HG02623 (cell line): ENCODE measurements around the gene TCL1A.
"Not testable (repeated sequence)": the region's sequence is repeated elsewhere in the genome, so short reads cannot be mapped to it uniquely, and the experiment has no call there.

Source experiments
- ATAC-seq: cut with Tn5 transposase; IDR thresholded peaks from one replicate; pipeline ENCODE4 v1.9.1; 2021; ENCODE audit warnings: moderate library complexity; ENCODE audit not compliant: unreplicated experiment

TCL1A gene, protein sequence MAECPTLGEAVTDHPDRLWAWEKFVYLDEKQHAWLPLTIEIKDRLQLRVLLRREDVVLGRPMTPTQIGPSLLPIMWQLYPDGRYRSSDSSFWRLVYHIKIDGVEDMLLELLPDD

GRCh38 chr14:95713596-95714371 lies at the start of gene TCL1A:
TCL1A (minus strand) TSS chr14:95714125; CDS start chr14:95714066, 59 bp downstream.
- ATAC-seq, result peak; percentile 85

- ATAC-seq, result not testable (repeated sequence)
Measured at GRCh38 chr14:95763032-95763431, 49.1 kb upstream of the TCL1A start.

DNA sequence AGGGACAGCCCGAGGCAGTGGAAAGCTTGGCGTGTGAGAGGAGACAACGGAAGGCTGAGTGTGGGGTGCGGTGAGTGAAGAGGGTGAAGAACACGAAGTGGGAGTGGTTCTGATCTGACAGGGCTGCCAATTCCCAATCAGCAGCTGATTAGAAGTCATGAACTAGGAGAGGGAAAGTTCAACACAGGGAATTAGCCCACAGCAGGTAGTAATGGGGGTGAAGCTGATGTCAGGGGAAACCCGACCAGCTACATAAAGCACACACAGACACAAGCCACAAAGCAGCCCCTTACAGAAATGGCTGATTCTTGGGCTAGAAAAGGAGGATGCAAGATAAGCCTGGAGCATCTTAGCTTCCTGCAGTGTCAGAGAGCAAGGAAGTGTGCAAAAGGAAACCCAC lies 47.5 kb upstream of the TCL1A start:
- no peak for ATAC-seq

GRCh38 chr14:95760596-95760995 lies 46.7 kb upstream of the TCL1A start:
- no peak for ATAC-seq

- no peak for ATAC-seq
Measured at GRCh38 chr14:95759941-95760340, 46.0 kb upstream of the TCL1A start.

DNA sequence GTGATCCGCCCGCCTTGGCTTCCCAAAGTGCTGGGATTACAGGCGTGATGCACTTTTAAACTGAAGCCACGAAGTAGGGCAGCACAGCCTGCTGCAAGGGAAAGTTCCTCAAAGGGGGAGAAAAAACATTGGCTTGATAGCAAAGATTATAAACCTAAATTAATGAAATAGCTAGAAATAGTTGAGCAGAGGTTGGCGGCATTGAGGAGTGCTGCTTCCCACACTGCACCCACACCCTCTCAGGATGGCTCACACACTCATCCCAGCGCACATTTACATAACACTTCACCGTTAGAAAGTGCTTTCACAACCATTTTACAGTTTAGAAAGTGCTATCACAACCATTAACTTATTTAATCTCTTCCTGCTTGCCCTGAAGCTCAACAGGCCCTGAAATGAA lies 44.4 kb upstream of the TCL1A start:
- ATAC-seq, result no peak

GRCh38 chr14:95756751-95757150 lies 42.8 kb upstream of the TCL1A start:
- no peak for ATAC-seq

GRCh38 chr14:95756127-95756526 lies 42.2 kb upstream of the TCL1A start:
- no peak for ATAC-seq

DNA sequence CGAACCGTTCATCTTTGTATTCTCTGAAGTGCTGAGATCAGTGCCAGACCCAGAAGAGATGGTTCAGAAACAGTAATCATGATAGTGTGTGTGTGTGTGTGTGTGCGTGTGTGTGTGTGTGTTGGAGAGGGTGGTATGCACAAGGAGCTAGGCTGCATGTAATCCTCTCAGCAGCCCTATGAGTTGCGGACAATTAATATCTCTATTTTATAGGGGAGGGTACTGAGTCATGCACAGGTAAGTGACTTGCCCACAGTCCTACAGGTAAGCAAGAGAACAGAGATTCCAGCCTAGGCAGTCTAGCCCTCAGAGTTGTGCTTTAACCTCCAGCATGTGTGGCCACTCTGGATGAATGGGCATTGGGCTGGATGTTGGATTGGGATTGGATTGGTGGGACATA lies 27.9 kb upstream of the TCL1A start:
- no peak for ATAC-seq

GRCh38 chr14:95741038-95741490 lies 27.1 kb upstream of the TCL1A start:
- no peak for ATAC-seq

DNA sequence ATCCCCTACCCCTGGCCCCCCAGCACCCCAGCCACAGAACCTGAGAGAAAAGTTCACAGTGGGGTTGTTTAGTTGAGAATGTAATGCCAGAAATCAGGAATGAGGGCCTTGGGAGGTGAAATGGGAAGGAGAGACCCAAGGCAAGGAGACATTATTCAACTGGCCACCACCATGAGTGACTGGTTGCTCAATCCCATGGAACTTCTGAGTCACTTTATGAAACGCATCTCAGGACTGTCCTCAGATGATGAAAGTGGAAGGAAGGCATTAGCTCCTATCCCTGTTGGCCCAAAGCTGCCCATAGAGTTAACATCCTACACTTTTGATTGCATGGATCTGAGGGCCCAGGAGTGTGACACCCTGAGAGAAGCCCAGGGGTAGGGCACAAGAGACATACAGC lies 25.4 kb upstream of the TCL1A start:
- ATAC-seq, result no peak

DNA sequence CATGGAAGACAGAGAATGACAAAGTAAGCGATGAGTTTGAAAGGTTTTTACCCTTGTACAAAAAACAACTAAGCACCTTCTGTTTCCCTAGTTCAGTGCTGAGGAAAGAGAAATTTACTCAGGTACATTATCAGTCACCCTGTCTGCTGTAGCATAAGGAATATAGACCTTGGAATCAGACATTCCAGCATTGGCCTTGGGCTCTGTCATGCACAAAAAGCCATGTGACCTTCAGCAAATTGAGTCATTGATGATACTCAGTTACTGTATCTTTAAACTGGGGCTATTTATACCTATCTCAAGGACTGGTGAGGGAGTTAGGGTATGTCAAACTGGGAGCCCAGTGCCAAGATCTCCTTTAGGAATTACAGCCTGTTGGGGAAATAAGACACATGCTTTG lies 19.3 kb upstream of the TCL1A start:
- ATAC-seq, result no peak

DNA sequence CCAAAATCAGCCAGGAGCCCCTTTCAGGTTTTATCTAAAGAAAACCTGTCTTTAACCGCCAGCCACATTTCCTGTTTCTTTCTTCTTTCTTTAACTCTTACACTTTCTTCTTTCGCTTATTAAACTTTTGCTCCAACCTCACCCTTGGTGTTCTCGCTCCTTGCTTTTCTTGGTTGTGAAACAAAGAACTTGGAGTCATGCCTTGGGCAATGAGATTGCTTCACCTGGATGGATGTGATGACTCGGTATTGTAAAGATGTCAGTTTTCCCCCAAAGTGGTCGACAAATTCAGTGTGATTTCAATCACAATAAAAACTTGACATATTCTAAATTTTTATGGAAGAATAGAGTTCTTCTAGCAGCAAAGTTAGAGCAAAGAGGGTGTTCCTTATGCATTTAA lies 16.2 kb upstream of the TCL1A start:
- no peak for ATAC-seq

GRCh38 chr14:95729402-95730028 lies 15.6 kb upstream of the TCL1A start:
- ATAC-seq, result peak; percentile 40

- no peak for ATAC-seq
Measured at GRCh38 chr14:95727056-95727700, 13.3 kb upstream of the TCL1A start.

GRCh38 chr14:95725685-95726336 lies 11.9 kb upstream of the TCL1A start:
- peak; percentile 85 for ATAC-seq

- no peak for ATAC-seq
Measured at GRCh38 chr14:95722525-95723190, 8.7 kb upstream of the TCL1A start.

- ATAC-seq, result no peak
Measured at GRCh38 chr14:95712398-95712797, 1.5 kb downstream of the TCL1A start.

GRCh38 chr14:95711476-95712176 lies 2.3 kb downstream of the TCL1A start:
- ATAC-seq, result no peak

DNA sequence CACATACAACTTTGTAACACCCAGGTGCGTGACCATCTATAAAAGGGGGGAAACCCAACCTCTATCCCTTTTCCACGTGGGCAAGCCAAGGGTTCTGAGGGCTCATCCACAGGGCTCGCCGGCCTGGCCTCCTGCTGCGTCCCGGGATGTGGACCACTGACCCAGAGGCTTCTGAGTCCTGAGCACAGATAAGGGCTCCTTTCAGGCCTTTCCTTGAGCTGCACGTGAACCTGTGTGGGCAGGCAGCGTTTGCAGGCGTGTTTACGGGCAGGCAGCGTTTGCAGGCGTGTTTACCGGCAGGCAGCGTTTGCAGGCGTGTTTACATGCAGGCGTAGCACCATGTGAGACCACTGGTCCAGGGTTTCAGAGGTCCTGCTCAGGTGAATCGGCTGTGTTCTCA lies 3.8 kb downstream of the TCL1A start:
- ATAC-seq, result no peak
